GM19239 (cell line): ENCODE results near the gene NINJ1.

Experiments
- DNase-seq: peaks from one replicate; pipeline ENCODE4 v3.0.0; 2011; ENCODE audit warnings: low spot score; ENCODE audit not compliant: insufficient read length
- FAIRE-seq: peaks from 2 replicates; lab custom pipeline; 2011; peaks lifted over from hg19 to GRCh38; lab: Jason Lieb, UNC

NINJ1 gene

GRCh38 chr9:93076792-93077128 lies 57.3 kb downstream of the NINJ1 start:
- FAIRE-seq (no peak), DNase-seq (no peak)

DNA sequence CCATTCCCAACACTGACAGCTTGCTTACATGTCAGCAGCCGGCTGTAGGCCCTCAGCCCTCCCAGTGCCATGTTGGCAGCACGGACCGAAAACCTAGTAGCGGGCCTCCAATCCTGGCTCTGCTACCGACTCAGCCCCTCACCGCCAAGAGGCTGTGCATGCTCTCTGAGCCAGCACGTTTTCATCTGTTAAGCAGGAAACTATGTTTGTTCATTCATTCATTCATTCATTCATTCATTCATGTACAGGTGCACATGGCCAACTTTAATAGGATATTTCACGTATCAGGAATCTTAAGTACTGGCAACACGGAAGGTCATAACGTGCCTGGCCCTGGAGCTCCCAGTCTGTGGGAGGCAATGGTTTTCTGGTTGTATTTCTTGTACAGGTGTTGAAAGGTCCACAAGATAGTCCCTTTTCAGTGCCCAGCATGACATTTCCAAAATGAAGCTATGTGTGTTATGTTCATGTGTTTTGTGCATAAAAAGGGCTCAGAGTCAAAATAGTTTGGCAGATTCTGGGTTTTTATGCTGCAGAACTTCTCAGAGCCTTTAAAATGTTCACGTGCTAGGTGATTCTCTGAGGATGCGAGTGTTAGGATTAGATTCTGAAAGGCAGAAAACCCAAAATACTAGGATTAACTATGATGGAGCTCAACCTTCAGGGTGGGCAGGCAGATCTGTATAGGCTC lies 57.8 kb downstream of the NINJ1 start:
- FAIRE-seq = no peak
- no peak for DNase-seq

- DNase-seq = no peak
- no peak for FAIRE-seq
Measured at GRCh38 chr9:93072383-93072795, 61.7 kb downstream of the NINJ1 start.
